Neural progenitor cell (in vitro differentiated cells): Measurements from ENCODE around the gene ATP2A3. TPM values are rescaled to one million over a fixed set of nuclear protein-coding genes. Genes with fewer than 3 reads are reported as not detected.
A peak's percentile ranks its signal among the peaks of the same experiment; 100 is the strongest.

Experiments
- DNase-seq: peaks from one replicate; pipeline ENCODE4 v3.0.0-alpha.2; 2016; ENCODE audit warnings: low spot score
- H2AFZ ChIP-seq: fragments of 200-600 bp; sonication (generic); replicated peaks from 2 replicates; pipeline ENCODE4 v1.6.1; 2016; ENCODE audit warnings: antibody characterized with exemption
- H3F3A ChIP-seq: fragments of 200-600 bp; sonication (generic); 2 replicates; pipeline ENCODE4 v1.6.1; 2016; ENCODE audit warnings: antibody characterized with exemption, low read depth
- H3K27ac ChIP-seq: fragments of 200-600 bp; sonication (generic); 2 replicates; pipeline ENCODE4 v1.5.1; 2016; ENCODE audit warnings: mild to moderate bottlenecking
- H3K27me3 ChIP-seq: fragments of 200-600 bp; sonication (generic); 2 replicates; pipeline ENCODE4 v1.6.1; 2016; ENCODE audit warnings: mild to moderate bottlenecking, moderate library complexity
- H3K36me3 ChIP-seq: fragments of 200-600 bp; sonication (generic); 2 replicates; pipeline ENCODE4 v1.5.1; 2016
- H3K4me1 ChIP-seq: fragments of 200-600 bp; sonication (generic); 2 replicates; pipeline ENCODE4 v1.6.1; 2016; ENCODE audit warnings: mixed run types
- H3K4me2 ChIP-seq: fragments of 200-600 bp; sonication (generic); 2 replicates; pipeline ENCODE4 v1.6.1; 2016
- H3K4me3 ChIP-seq: fragments of 200-600 bp; sonication (generic); 2 replicates; pipeline ENCODE4 v1.5.1; 2016
- H3K79me2 ChIP-seq: fragments of 200-600 bp; sonication (generic); 2 replicates; pipeline ENCODE4 v1.6.1; 2016; ENCODE audit warnings: low read depth
- H3K9ac ChIP-seq: fragments of 200-600 bp; sonication (generic); 2 replicates; pipeline ENCODE4 v1.6.1; 2016
- H3K9me3 ChIP-seq: fragments of 200-600 bp; sonication (generic); 2 replicates; pipeline ENCODE4 v1.5.1; 2016; ENCODE audit warnings: low read depth
- H4K20me1 ChIP-seq: fragments of 200-600 bp; sonication (generic); 2 replicates; pipeline ENCODE4 v1.6.1; 2016; ENCODE audit warnings: low read depth
- H3K27ac Mint-ChIP-seq: 3 replicates; pipeline ENCODE4 v1.8.0; 2021; ENCODE audit warnings: mixed read lengths
- H3K27me3 Mint-ChIP-seq: 2 replicates; pipeline ENCODE4 v1.8.0; 2022; ENCODE audit warnings: low read depth, mild to moderate bottlenecking, inconsistent platforms, moderate library complexity, mixed read lengths; ENCODE audit not compliant: insufficient read depth
- H3K36me3 Mint-ChIP-seq: 3 replicates; pipeline ENCODE4 v1.8.0; 2021; ENCODE audit warnings: mixed read lengths
- H3K4me1 Mint-ChIP-seq: 3 replicates; pipeline ENCODE4 v1.8.0; 2021; ENCODE audit warnings: mixed read lengths
- H3K4me3 Mint-ChIP-seq: 3 replicates; pipeline ENCODE4 v1.8.0; 2021; ENCODE audit warnings: mild to moderate bottlenecking, moderate library complexity, mixed read lengths
- H3K9me3 Mint-ChIP-seq: 3 replicates; pipeline ENCODE4 v1.8.0; 2020; ENCODE audit warnings: mixed read lengths
- CTCF ChIP-seq: fragments of 200-600 bp; sonication (generic); IDR thresholded peaks from 2 replicates; pipeline ENCODE4 v1.5.1; 2017; ENCODE audit warnings: antibody characterized with exemption, mild to moderate bottlenecking
- EZH2 ChIP-seq: fragments of 200-600 bp; sonication (generic); IDR thresholded peaks from 2 replicates; pipeline ENCODE4 v1.6.1; 2017; ENCODE audit warnings: antibody characterized with exemption, mild to moderate bottlenecking, moderate library complexity
- EZH2phosphoT487 ChIP-seq: fragments of 200-600 bp; sonication (generic); IDR thresholded peaks from 2 replicates; pipeline ENCODE4 v1.6.1; 2017; ENCODE audit warnings: antibody characterized with exemption
- total RNA-seq: library from RNA; depleted of rRNA; stranded (reverse); fragments of >200 nt; gene quantifications from 2 replicates; pipeline ENCODE4 v1.2.3, GENCODE V29; 2015; ENCODE audit warnings: low replicate concordance

ATP2A3 gene
- total RNA-seq, 1 donor from 2014 or later: 0.65 TPM

- Histone ChIP-seq H3K4me3 (no peak overlapping the region), H3F3A (no peaks in the 10 kb centered on the region), H3K9me3 (no peaks in the 10 kb centered on the region), H3K4me2 (no peak overlapping the region), H3K79me2 (no peaks in the 10 kb centered on the region), H3K27me3 (no peaks in the 10 kb centered on the region), H3K9ac (no peak overlapping the region), H3K36me3 (no peaks in the 10 kb centered on the region), H3K27ac (no peak overlapping the region), H3K4me1 (no peaks in the 10 kb centered on the region), H4K20me1 (no peaks in the 10 kb centered on the region), H2AFZ (no peak overlapping the region)
- H3K27ac Mint-ChIP-seq: peak overlapping the region; percentile 43
- H3K27me3 Mint-ChIP-seq: peaks cover 12% of the 10 kb centered on the region
- TF ChIP-seq EZH2phosphoT487: no peak
- no peak for TF ChIP-seq EZH2
- TF ChIP-seq CTCF: no peak
- H3K9me3 Mint-ChIP-seq: no peaks in the 10 kb centered on the region
- H3K4me3 Mint-ChIP-seq: no peak overlapping the region
- no peak for DNase-seq
- H3K36me3 Mint-ChIP-seq: no peaks in the 10 kb centered on the region
- H3K4me1 Mint-ChIP-seq: peaks cover 21% of the 10 kb centered on the region
These were observed 38.4 kb downstream of the ATP2A3 start for GRCh38 chr17:3925684-3926485.

DNA sequence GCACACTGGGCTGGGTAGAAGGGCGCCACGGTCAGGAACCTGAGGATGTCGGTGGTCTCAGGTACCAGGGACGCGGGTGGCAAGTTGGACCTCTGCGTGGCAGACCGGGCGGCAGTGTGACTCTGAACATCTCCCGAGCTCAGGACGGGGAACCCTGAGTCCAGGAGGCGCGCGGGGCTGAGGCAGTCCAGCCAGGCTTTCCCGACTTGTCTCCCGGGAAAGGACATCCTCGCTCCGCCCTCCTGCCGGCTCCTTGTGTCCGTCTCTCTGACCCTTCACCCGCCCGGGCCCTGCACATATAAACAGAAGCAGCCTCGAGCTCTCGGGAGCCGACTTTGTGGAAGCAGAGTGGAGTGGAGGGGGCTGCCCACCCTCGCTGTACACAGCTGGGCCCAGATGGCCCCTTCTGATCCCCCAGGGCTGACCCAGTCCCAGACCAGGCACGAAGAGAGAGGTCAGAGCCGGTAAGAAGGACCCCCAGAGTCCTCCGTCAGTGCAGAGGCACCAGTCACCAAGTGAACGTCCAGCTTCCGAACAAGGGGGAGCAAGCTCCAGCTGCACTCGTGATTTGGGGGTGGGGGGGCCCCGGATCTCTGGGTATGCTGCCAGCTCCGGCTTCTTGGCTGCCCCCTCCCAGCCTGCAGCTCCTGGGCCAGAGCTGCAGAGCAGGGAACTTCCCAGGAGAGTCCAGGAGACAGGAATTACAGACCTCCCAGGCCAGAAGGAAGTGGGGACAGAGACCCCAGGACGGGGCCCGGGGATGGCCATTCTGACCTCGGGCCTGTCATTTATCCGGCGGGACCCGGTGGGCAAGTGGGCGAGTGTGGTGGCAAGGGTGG lies 39.5 kb downstream of the ATP2A3 start:
- Mint-ChIP-seq H3K27ac (no peak overlapping the region), H3K4me3 (no peak overlapping the region), H3K9me3 (no peaks in the 10 kb centered on the region), H3K36me3 (no peaks in the 10 kb centered on the region), H3K4me1 (peaks cover 21% of the 10 kb centered on the region), H3K27me3 (peaks cover 12% of the 10 kb centered on the region)
- no peaks in the 10 kb centered on the region for H3K9me3 ChIP-seq
- H3K36me3 ChIP-seq: no peaks in the 10 kb centered on the region
- no peak overlapping the region for H3K4me3 ChIP-seq
- no peak overlapping the region for H3K9ac ChIP-seq
- no peaks in the 10 kb centered on the region for H4K20me1 ChIP-seq
- no peaks in the 10 kb centered on the region for H3K79me2 ChIP-seq
- TF ChIP-seq EZH2phosphoT487: no peak
- TF ChIP-seq EZH2: no peak
- no peak for TF ChIP-seq CTCF
- H3K4me2 ChIP-seq: no peak overlapping the region
- no peak for DNase-seq
- H3K27me3 ChIP-seq: no peaks in the 10 kb centered on the region
- no peaks in the 10 kb centered on the region for H3K4me1 ChIP-seq
- H2AFZ ChIP-seq: no peak overlapping the region
- no peak overlapping the region for H3K27ac ChIP-seq
- no peaks in the 10 kb centered on the region for H3F3A ChIP-seq

GRCh38 chr17:3923466-3924190 lies 40.6 kb downstream of the ATP2A3 start:
- no peaks in the 10 kb centered on the region for H3K36me3 Mint-ChIP-seq
- Histone ChIP-seq H3K9me3 (no peaks in the 10 kb centered on the region), H3K9ac (no peak overlapping the region), H3K4me1 (no peaks in the 10 kb centered on the region), H3K36me3 (no peaks in the 10 kb centered on the region), H3F3A (no peaks in the 10 kb centered on the region), H3K79me2 (no peaks in the 10 kb centered on the region), H3K27ac (no peak overlapping the region), H2AFZ (no peak overlapping the region), H4K20me1 (no peaks in the 10 kb centered on the region), H3K4me2 (no peak overlapping the region), H3K4me3 (no peak overlapping the region), H3K27me3 (no peaks in the 10 kb centered on the region)
- no peak for DNase-seq
- H3K9me3 Mint-ChIP-seq: no peaks in the 10 kb centered on the region
- peaks cover 21% of the 10 kb centered on the region for H3K4me1 Mint-ChIP-seq
- no peak overlapping the region for H3K27ac Mint-ChIP-seq
- no peak overlapping the region for H3K4me3 Mint-ChIP-seq
- TF ChIP-seq EZH2 (no peak), EZH2phosphoT487 (no peak), CTCF (no peak)
- peaks cover 16% of the 10 kb centered on the region for H3K27me3 Mint-ChIP-seq
